BJ (cell line): Measurements from ENCODE around the gene C16orf46. TPM values are rescaled to one million over a fixed set of nuclear protein-coding genes. Genes with fewer than 3 reads are reported as not detected.

Source experiments
- CTCF ChIA-PET: fragments of 350-600 bp; formaldehyde crosslinking; extraction: SDS; loops from one replicate; lab custom pipeline; 2021; ENCODE audit warnings: antibody characterized with exemption, inconsistent platforms; lab: Yijun Ruan, JAX
- POLR2A ChIA-PET: fragments of 300-600 bp; sonication (Branson Sonifier 250); formaldehyde crosslinking; extraction: SDS; loops from one replicate; lab custom pipeline; 2021; ENCODE audit warnings: antibody characterized with exemption; lab: Charles Lee
- DNase-seq: peaks from one replicate; pipeline ENCODE4 v3.0.0-alpha.2; 2011; ENCODE audit warnings: low read depth
- H3K27me3 ChIP-seq: 2 replicates; pipeline ENCODE4 v1.6.0; 2011; ENCODE audit warnings: low read length; ENCODE audit not compliant: control insufficient read depth, insufficient read depth
- H3K36me3 ChIP-seq: 2 replicates; pipeline ENCODE4 v1.5.1; 2011; ENCODE audit warnings: low read length; ENCODE audit not compliant: control insufficient read depth, insufficient read depth
- H3K4me3 ChIP-seq: 2 replicates; pipeline ENCODE4 v1.5.1; 2011; ENCODE audit warnings: low read depth, mild to moderate bottlenecking, control low read depth, low read length
- CTCF ChIP-seq: IDR thresholded peaks from 2 replicates; pipeline ENCODE4 v1.5.1; 2011; ENCODE audit warnings: low read depth, mild to moderate bottlenecking, control low read depth, inconsistent platforms, low read length, moderate library complexity; ENCODE audit not compliant: insufficient read depth
- polyA plus RNA-seq: library from polyadenylated mRNA; depleted of rRNA; stranded (reverse); fragments of >200 nt; gene quantifications from 2 replicates; pipeline ENCODE4 v1.2.3, GENCODE V29; 2011

C16orf46 gene
- polyA plus RNA-seq, 1 experiment = 0.43 TPM

DNA sequence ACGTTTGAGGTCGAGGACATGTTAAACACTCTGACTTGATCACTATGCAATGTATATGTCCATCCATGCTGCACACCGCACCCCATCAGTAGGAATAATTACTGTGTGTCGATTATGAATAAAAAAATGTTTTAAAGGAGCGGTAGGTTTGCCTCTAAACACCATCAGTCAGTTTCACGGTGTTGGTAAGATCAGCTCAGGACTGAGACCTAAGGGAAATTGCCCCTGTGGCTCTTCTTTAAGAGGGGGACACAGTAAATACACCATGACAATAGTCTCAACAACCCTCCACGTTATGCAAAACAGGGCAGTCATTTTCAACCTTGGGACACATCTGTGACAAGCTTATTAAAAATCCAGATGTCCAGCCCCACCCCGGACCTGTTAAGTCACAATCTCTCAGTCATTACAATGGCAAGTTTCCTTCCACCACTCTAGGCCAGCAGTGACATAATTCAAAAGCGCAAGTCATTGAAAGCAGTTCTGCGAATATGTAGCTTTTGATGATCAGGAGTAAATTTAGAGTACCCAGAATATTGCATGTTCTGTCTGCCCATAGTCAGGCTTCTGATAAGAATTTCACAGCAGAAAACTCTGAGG, 40.2 kb downstream of the C16orf46 start:
- POLR2A ChIA-PET = no interaction called here
- DNase-seq = no peak
- CTCF ChIA-PET = interaction anchor here (1.4 to 3.1 kb wide), 11 partner anchors 9 to 702 kb away, joined by 3 to 27 read pairs (median 11); no protein-coding TSS in a partner anchor
- no peaks in the 10 kb centered on the region for H3K36me3 ChIP-seq
- no peaks in the 10 kb centered on the region for H3K27me3 ChIP-seq
- peak overlapping the region; percentile 71 for H3K4me3 ChIP-seq
- no peak for TF ChIP-seq CTCF

GRCh38 chr16:81035975-81036750, 40.9 kb downstream of the C16orf46 start:
- TF ChIP-seq CTCF = no peak
- Histone ChIP-seq H3K4me3 (peak overlapping the region; percentile 71), H3K36me3 (no peaks in the 10 kb centered on the region), H3K27me3 (no peaks in the 10 kb centered on the region)
- DNase-seq = no peak
- ChIA-PET CTCF (interaction anchor here (0.6 to 3.1 kb wide), 54 partner anchors 10 to 708 kb away, joined by 3 to 27 read pairs (median 4); partner anchors contain the start of genes CENPN and CMC2), POLR2A (no interaction called here)

DNA sequence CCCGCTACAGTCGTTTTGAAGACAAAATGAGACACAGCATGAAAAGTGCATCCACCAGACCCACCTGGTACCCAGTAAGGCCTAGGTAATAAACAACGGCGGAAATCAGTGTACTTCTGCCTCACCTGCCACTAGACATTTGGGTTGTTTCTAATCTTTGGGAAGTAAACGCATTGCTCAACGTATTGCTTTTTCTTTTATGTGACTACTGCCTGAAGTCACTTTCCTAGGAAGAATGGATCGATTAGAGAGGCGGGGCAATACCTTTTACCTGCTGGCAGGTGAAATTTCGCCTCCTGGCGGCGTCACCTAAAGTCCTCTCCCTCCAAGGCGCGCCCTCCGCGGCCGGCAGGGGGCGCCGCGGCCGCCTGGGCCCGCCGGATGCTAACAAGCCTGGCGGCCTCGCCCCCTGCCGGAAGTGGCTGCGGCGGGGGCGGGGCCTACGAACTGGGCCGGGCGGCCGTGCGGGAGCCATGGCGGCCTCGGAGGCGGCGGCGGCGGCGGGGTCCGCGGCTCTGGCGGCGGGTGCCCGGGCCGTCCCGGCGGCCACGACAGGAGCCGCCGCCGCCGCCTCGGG, 41.6 kb downstream of the C16orf46 start, which contains the start of gene ATMIN:
Gene ATMIN (plus strand): TSS at position 445 of the 577 bp plus-strand sequence. CDS start 29 bp downstream, at position 474.
- Histone ChIP-seq H3K27me3 (no peaks in the 10 kb centered on the region), H3K4me3 (peak within 1 kb of the TSS; percentile 71), H3K36me3 (no peaks in the 10 kb centered on the region)
- ChIA-PET POLR2A (no interaction called here), CTCF (interaction anchor here (0.6 to 3.1 kb wide), 56 partner anchors 10 to 709 kb away, joined by 3 to 27 read pairs (median 4); partner anchors contain the start of genes CENPN and CMC2)
- DNase-seq = peak; percentile 9
- TF ChIP-seq CTCF = peak; percentile 80

GRCh38 chr16:81029930-81030604, 47.0 kb downstream of the C16orf46 start:
- H3K36me3 ChIP-seq = no peaks in the 10 kb centered on the region
- H3K4me3 ChIP-seq = no peak overlapping the region
- ChIA-PET CTCF (interaction anchor here (0.9 to 1.5 kb wide), 2 partner anchors 24 to 168 kb away, joined by 3 to 4 read pairs; no protein-coding TSS in a partner anchor), POLR2A (no interaction called here)
- no peaks in the 10 kb centered on the region for H3K27me3 ChIP-seq
- no peak for TF ChIP-seq CTCF
- no peak for DNase-seq
